ENCODE data around the gene INPP5A.

INPP5A gene

GRCh38 chr10:132517951-132518521 is 19.6 kb upstream of the INPP5A start:
- no peak for DNase-seq (ENCODE audit: low spot score)

DNA sequence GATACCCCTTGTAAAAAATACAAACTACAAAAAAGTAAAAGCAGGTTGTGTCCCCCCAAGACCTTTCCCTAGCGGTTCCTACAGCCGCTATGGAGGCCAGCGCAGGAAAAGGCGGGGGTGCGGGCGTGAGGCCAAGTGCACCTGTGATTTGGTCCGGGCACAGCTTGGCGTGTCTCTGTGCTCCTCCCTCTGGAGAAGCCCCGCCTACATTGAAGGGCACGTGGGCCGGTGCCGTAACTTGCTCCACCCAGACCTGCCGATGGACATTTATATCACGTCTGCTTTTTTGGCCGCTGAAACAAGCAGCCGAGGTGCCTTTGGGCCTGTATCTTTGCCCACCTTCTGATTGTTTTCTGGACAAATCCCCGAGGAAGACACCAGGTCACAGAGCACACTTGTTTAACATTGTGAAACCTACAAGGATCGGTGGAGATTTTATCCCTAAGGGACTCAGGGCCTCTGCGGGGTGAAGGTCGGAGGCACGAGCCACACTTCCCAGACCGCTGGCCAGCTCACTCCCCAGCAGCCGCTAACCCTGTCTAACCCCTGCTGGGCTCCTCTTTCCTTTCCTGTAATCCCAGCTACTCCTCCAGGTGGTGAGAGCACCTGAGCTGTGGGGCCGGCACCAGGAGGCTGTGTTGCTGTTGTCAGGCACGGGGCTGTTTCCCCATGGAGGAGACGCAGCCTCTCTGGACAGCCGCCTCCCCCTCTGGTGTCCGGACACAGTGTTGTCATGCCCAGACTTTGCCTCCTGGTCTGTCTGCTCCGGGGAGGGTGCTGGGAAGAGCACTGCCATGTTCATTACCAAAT is 18.8 kb upstream of the INPP5A start:
- DNase-seq (ENCODE audit: low spot score) = no peak

DNA sequence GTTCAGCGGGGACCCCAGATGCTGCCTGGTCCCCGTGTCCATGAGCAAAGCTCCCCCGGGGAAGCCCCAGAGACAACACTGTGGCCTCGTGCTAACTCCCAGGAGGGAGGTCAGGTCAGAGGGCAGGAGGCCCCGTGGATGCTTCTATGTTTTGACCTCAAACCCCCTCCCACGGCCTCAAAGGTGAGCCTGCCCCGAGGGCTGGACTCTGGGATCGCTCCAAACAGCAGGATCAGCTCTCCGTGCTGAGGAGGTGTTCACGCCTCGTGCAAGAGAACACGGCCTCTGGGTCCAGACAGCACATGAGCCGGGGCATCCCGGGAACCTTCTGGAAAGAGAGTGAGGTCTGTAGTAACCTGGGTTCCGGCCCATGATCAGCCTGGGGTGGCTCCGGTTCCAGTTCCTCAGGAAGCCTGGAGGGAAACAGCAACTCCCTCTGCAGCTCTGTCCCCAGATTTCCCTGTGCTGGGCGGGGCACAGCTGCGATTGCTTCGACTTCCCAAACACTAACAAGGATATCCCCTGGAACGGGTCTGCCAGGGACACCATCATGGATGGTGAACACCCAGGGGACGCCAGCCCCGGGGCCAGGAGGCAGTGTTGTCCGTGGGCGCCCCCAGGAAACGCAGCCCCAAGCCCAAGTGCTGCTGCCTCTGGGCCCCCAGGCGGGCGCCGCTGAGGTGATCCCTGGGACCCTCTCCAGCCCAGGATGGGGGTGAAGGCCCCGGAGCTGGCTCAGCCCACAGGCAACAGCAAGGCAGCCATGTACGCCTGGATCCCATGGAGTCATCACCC is 18.0 kb upstream of the INPP5A start:
- DNase-seq (ENCODE audit: low spot score) = no peak

GRCh38 chr10:132520177-132520811 is 17.3 kb upstream of the INPP5A start:
- DNase-seq (ENCODE audit: low spot score) = no peak

DNA sequence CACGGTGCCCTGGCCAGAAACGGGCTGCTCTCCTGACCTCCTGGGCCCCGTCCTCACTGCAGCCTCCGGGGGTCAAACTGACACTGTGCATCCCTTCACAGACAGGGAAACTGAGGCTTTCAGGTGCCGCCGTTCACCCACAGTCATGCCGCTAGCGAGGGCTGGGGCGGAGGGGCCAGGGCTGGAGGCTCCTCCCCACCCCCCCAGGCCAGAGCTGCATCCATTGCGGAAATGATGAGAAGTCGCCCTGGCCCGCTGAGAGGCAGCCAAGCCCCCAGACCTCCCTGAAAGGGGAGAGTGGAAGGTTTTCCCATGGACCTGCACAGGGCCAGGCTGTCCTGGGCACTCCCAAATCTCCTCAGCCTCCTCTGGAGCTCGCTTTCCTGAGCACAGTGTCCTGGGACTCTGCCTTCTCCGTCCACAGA is 16.5 kb upstream of the INPP5A start:
- no peak for DNase-seq (ENCODE audit: low spot score)

DNA sequence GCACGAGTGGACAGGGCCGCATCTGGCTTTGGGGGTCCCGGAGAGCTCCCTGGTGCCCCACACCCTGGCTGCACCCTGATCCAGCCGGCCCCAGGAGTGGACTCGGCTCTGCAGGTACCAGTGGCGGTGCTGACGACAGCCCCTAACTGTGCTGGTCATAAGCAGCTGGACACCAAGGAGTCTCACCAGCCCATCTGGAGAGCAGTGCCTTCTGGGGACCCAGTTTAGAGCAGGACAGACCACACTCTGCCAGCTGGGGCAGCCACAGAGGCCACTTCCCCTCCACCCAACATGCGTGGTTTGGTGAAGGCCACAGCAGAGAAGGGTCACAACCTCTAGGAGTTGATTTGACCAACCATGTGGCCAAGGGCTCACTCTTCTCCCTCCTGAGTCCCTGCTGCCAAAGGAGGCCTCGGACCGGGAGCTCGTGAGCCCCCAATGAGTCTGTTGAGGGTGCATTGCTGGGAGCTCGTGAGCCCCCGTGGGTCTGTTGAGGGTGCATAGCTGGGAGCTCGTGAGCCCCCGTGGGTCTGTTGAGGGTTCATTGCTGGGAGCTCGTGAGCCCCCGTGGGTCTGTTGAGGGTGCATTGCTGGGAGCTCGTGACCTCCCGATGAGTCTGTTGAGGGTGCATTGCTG is 16.0 kb upstream of the INPP5A start:
- DNase-seq (ENCODE audit: low spot score) = no peak

DNA sequence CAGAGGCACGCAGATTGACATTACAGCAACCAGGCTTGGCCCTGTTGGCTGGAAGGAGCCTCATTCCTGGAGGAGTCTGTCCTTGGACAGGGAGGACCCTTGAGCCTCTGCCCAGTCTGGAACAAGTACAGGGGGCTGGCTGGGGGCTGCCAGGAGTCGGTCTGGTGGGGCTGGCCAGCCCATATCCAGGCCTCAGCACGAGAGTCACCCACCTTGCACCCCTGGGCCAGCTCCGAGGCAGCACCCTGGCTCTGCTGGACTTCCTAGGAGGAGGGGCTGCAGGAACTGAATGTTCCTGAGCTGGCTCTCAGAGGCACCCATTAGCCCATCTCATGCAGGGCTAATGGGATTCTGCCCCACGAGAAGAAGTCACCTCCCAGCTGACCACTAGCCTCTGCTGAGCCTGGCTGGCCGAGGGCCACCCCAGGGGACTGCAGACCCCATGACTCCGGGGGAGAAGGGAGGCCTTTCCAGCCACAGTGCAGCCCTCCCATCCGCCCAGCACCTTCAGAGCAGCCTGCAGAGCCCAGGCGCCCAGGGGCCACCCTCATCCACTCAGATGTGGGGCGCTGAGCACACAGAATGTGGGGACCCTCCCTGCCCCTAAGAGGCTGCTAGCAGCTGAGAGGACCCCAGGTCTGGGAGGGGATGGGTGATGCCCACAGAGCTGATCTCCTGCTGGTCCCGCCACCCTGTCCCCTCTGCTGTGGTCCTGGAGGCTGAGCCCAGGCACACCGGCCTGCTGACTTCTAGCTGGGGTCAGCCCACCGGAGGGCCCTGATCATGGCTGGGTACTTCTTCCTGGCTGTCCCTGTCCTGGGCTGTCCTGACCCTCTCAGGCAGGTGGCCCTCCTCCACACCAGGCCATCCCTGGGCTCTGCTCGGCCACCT is 14.8 kb upstream of the INPP5A start:
- no peak for DNase-seq (ENCODE audit: low spot score)

GRCh38 chr10:132523561-132524442 is 13.8 kb upstream of the INPP5A start:
- DNase-seq (ENCODE audit: low spot score) = no peak

GRCh38 chr10:132524443-132525285 is 12.9 kb upstream of the INPP5A start:
- no peak for DNase-seq (ENCODE audit: low spot score)

DNA sequence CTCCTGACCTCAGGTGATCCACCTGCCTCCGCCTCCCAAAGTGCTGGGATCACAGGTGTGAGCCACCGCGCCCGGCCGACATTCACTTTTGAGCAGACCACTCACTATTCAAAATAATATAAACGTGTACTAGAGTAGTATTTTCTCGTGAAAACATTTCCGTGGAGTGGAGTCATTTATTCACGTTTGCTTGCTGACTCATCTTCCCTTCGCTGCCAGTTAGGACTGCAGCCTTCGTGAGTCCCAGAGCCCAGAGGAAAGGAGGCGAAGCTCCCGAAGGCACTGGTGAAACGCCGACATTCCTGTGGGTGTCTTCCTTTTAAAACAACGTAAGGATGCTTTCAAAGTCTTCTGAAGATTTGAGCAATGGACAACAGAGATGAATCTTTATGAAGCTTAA is 10.9 kb upstream of the INPP5A start:
- DNase-seq (ENCODE audit: low spot score) = no peak

DNA sequence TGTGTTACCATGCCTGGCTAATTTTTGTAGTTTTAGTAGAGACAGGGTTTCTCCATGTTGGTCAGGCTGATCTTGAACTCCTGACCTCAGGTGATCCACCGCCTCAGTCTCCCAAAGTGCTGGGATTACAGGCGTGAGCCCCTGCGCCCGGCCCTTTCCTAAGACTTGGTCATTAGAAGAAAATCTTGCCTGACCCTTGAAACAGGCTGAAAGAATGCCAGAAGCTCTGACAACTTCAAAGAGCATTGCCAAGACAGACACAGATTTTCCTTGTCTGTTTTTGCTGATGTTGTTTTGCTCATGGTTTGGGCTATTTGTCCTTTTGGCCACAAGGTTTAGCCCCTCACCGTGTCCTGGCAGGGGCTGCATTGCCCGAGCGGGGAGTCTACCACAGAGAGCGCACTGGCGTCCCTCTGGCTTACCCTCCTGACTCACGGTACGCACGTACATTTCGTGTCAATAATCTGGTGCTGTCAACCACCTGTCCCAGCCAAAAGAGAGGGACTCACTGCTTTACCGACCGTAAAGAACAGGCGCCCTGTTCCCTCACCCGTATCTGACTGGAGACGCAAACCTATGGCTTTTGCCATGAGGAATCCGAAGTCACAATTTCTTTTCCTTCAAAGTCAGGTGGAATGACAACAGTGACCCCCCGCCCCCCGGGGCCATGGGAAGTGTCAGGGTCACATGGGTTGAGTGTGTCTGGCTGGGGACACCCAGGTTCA is 10.1 kb upstream of the INPP5A start:
- no peak for DNase-seq (ENCODE audit: low spot score)

DNA sequence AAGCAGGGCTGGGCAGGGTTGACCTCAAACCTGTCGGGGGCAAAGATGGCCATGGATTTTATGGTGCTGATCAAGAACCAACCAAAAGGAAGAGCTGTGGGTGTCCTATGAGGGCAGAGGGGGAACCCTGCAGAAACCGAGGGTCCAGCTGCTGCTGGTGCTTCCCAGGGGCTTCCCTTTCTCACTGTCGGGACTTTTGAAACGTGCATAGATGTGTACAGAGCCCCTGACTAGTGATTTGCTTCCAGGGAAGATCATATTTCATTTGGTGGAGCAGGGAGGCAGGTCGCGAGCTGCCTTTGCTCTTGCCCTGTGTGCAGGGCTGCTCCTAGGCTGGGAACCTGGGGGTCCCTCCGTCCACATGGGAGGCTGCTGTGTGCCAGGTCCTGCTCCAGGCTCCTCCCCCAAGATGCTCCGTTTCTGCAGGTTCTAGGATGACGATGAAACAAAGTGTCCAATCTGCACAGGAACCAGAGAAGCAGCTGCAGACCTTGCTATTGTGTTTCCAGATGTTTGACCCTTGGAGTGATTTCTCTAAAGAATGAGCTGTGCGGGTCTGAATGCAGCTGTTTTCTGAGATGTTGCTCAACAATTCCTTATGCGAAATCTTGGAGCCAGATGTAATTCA is 9.4 kb upstream of the INPP5A start:
- no peak for DNase-seq (ENCODE audit: low spot score)

GRCh38 chr10:132532179-132532578 is 5.4 kb upstream of the INPP5A start:
- no peak for DNase-seq (ENCODE audit: low spot score)

GRCh38 chr10:132532749-132533560 is 4.6 kb upstream of the INPP5A start:
- DNase-seq (ENCODE audit: low spot score) = no peak

DNA sequence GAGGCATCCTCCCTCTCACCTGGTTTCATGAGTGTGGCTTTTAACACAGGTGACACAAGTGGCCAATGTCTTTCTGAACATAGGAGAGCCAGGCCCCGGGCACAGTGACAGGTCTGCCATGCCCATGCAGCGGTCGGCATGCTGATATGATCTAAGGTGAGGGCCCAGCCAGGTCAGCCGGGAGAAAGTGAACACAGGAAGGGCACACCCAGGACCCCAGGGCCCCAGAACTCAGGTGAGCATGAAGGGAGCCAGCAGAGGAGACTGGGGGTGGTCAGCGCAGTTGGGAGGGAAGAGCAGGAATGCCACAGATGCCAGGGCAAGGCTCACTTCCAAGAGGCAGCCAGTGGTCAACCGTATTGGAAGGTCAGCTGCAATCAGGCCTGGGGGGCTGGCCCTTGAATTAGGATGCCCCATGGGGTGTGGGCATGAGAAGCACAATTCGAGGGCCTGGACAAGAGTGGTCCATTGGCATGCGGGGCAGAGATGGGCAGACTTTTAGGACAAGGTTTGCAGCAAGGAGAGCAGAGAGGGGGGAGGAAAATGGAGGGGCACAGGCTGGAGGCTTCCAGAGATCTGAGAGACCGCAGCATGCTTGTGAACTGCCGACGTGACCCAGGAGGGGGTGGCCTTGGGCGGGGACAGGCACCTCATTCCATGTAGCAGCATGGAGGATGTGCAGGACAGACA is 3.9 kb upstream of the INPP5A start:
- DNase-seq (ENCODE audit: low spot score) = no peak

- DNase-seq (ENCODE audit: low spot score) = no peak
Measured at GRCh38 chr10:132534391-132535064, 3.1 kb upstream of the INPP5A start.
